ENCODE results near the gene FXYD7.
"Not testable (repeated sequence)": the region's sequence is repeated elsewhere in the genome, so short reads cannot be mapped to it uniquely, and the experiment has no call there.

FXYD7 gene

GRCh38 chr19:35171730-35172129 lies 28.7 kb downstream of the FXYD7 start:
- Mint-ChIP-seq H3K27me3 (no peaks in the 10 kb centered on the region), H3K4me3 (no peak overlapping the region), H3K36me3 (peaks cover 32% of the 10 kb centered on the region), H3K4me1 (peaks cover 54% of the 10 kb centered on the region), H3K27ac (peak overlapping the region; percentile 69), H3K9me3 (no peaks in the 10 kb centered on the region)
- no peak for ATAC-seq

- H3K36me3 Mint-ChIP-seq, result peaks cover 8% of the 10 kb centered on the region
- ATAC-seq, result no peak
- peaks cover 7% of the 10 kb centered on the region for H3K9me3 Mint-ChIP-seq
- no peaks in the 10 kb centered on the region for H3K27me3 Mint-ChIP-seq
- H3K4me1 Mint-ChIP-seq, result peaks cover 32% of the 10 kb centered on the region
- H3K27ac Mint-ChIP-seq, result peak overlapping the region; percentile 66
- no peak overlapping the region for H3K4me3 Mint-ChIP-seq
Observed at GRCh38 chr19:35174226-35174625, 31.2 kb downstream of the FXYD7 start.

DNA sequence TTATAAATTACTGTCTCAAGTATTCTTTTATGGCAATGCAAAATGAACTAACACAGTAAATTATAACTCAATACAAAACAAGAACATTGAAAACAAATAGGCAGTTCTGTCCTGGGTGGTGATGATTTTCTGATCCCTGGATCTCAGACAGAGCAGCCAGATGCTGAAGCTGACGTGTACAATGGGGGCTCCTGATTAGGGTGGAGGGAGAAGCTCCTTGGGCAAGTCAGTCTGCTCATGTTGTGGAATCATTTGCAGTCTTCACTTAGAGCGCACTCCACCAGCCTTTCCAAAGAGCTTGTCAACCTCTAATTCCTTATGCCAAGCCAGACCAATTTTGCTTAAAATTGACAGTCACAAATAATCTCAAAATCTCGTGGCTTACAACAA lies 33.1 kb downstream of the FXYD7 start:
- Mint-ChIP-seq H3K4me1 (peaks cover 30% of the 10 kb centered on the region), H3K36me3 (no peaks in the 10 kb centered on the region), H3K27ac (peak overlapping the region; percentile 71), H3K4me3 (no peak overlapping the region), H3K27me3 (no peaks in the 10 kb centered on the region), H3K9me3 (peaks cover 7% of the 10 kb centered on the region)
- ATAC-seq, result no peak

DNA sequence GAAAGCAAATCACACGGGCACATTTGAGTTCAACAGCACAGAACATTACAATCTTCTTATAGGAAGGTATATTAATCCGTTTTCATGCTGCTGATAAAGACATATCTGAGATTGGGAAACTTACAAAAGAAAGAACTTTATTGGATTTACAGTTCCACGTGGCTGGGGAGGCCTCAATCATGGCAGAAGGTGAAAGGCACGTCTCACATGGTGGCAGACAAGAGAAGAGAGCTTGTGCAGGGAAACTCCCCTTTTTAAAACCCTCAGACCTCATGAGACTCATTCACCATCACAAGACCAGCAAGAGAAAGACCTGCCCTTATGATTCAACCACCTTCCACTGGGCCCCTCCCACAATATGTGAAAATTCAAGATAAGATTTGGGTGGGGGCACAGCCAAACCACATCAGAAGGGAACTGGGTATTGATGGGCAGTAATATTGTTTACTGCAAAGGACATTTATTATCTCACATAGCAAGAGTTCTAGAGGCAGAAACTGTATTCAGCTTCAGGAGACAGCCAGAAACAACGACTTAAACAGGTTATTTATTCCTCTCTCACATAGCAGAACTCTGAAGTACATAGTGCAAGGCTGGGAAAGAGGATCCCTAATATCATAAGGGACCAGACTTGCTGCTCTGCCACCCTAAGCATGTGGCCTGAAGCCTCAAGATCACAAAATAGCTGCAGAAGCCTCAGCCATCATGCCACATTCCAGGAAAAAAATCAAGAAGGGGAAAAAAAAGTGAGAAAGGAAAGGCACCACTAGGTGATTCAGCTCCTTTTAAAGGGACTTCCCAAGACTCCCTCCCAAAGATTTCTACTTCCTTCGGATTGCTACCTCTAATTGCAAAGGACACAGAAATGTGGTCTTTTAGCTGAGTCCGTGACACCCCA lies 34.6 kb downstream of the FXYD7 start:
- Mint-ChIP-seq H3K4me1 (peaks cover 25% of the 10 kb centered on the region), H3K36me3 (no peaks in the 10 kb centered on the region), H3K27me3 (no peaks in the 10 kb centered on the region), H3K4me3 (no peak overlapping the region), H3K27ac (no peak overlapping the region), H3K9me3 (peaks cover 7% of the 10 kb centered on the region)
- ATAC-seq, result no peak

GRCh38 chr19:35178701-35179100 lies 35.6 kb downstream of the FXYD7 start:
- ATAC-seq, result no peak
- Mint-ChIP-seq H3K27me3 (no peaks in the 10 kb centered on the region), H3K4me1 (peaks cover 25% of the 10 kb centered on the region), H3K27ac (no peak overlapping the region), H3K4me3 (no peak overlapping the region), H3K36me3 (no peaks in the 10 kb centered on the region), H3K9me3 (peaks cover 7% of the 10 kb centered on the region)

GRCh38 chr19:35179830-35180229 lies 36.8 kb downstream of the FXYD7 start:
- no peak overlapping the region for H3K4me3 Mint-ChIP-seq
- no peaks in the 10 kb centered on the region for H3K36me3 Mint-ChIP-seq
- no peaks in the 10 kb centered on the region for H3K27me3 Mint-ChIP-seq
- peaks cover 7% of the 10 kb centered on the region for H3K9me3 Mint-ChIP-seq
- no peak overlapping the region for H3K27ac Mint-ChIP-seq
- peaks cover 18% of the 10 kb centered on the region for H3K4me1 Mint-ChIP-seq
- no peak for ATAC-seq

- Mint-ChIP-seq H3K9me3 (peaks cover 11% of the 10 kb centered on the region), H3K4me1 (peaks cover 4% of the 10 kb centered on the region), H3K27ac (no peak overlapping the region), H3K4me3 (no peak overlapping the region), H3K27me3 (no peaks in the 10 kb centered on the region), H3K36me3 (no peaks in the 10 kb centered on the region)
- ATAC-seq, result no peak
Observed at GRCh38 chr19:35181387-35181786, 38.3 kb downstream of the FXYD7 start.

DNA sequence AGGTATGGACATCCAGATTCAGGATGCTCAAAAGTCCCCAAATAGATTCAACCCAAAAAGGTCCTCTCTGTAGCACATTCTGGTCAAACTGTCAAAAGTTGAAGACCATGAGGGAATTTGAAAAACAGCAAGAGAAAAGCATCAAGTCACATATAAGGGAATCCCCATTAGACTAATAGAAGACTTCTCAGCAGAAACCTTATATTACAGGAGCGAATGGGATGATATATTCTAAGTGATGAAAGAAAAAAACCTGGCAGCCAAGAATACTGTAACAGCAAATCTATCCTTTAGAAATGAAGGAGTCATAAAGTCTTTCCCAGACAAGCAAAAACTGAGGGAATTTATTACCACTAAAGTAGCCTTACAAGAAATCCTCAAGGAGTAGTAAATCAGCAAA lies 41.2 kb downstream of the FXYD7 start:
- H3K4me3 Mint-ChIP-seq, result no peak overlapping the region
- H3K27me3 Mint-ChIP-seq, result no peaks in the 10 kb centered on the region
- H3K4me1 Mint-ChIP-seq, result peaks cover 4% of the 10 kb centered on the region
- H3K9me3 Mint-ChIP-seq, result peaks cover 4% of the 10 kb centered on the region
- ATAC-seq, result no peak
- H3K36me3 Mint-ChIP-seq, result no peaks in the 10 kb centered on the region
- no peak overlapping the region for H3K27ac Mint-ChIP-seq

DNA sequence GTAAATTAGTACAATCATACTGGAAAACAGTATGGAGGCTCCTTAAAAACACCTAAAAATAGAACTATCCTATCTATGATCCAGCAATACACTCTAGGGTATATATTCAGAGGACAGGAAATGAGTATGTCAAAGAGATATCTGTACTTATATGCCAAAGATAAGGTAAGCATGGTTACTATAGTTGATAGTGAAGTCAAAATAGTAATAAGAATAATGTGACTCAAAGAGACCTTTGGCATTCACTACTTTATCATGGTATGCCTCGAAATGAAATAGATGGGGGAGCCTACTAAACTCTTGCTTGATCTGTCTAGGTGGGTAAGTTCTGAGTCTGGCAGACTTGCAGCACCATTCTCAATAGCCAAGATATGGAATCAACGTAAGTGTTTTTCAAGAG lies 41.8 kb downstream of the FXYD7 start:
- no peaks in the 10 kb centered on the region for H3K36me3 Mint-ChIP-seq
- H3K27ac Mint-ChIP-seq, result no peak overlapping the region
- H3K27me3 Mint-ChIP-seq, result no peaks in the 10 kb centered on the region
- H3K4me3 Mint-ChIP-seq, result no peak overlapping the region
- ATAC-seq, result no peak
- H3K9me3 Mint-ChIP-seq, result peaks cover 4% of the 10 kb centered on the region
- peaks cover 3% of the 10 kb centered on the region for H3K4me1 Mint-ChIP-seq

DNA sequence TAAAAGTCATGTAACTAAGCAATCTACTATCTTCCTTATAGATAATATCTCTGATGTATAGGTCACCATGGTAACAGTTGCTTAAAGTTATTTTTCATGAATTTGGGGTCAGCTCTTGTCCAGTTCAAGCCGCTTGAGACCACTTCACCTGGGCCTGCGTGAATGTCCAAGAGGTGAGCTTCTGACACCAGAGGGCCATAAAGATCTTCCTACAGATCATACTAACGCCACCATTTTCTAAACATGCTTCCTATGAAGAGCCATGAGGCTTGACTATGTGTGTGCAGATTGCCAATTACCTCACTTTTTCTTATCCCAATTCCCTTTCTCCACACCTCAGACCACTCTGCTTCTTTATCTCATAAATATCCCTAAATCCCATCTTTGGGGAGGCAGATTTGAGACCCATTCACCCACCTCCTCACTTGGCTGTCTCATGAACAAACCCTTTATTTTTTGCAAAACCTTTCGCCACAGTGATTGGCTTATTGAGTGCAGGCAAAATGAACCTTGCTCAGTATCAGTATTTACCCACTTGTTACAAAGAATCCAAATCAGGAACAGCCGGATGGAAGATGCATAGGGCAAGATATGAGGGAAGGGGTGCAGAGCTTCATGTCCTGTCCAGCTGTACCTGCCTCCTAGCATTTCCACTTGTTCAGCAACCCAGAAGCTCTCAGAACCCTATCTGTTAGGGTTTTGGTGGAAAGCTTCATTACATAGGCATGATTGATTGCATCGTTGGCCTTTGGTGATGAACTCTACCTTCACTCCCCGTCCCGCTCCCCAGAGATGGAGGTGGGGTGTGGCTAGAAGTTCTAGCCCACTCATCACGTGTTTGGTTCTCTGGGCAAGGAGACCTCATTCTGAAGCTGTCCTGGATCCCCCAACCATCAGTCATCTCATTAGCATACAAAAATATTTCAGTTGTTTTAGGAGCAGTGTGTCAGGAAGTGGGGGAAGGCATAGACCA lies 51.2 kb downstream of the FXYD7 start:
- H3K4me1 Mint-ChIP-seq, result peaks cover 5% of the 10 kb centered on the region
- H3K36me3 Mint-ChIP-seq, result no peaks in the 10 kb centered on the region
- H3K4me3 Mint-ChIP-seq, result no peak overlapping the region
- peaks cover 3% of the 10 kb centered on the region for H3K9me3 Mint-ChIP-seq
- no peak for ATAC-seq
- no peak overlapping the region for H3K27ac Mint-ChIP-seq
- no peaks in the 10 kb centered on the region for H3K27me3 Mint-ChIP-seq

DNA sequence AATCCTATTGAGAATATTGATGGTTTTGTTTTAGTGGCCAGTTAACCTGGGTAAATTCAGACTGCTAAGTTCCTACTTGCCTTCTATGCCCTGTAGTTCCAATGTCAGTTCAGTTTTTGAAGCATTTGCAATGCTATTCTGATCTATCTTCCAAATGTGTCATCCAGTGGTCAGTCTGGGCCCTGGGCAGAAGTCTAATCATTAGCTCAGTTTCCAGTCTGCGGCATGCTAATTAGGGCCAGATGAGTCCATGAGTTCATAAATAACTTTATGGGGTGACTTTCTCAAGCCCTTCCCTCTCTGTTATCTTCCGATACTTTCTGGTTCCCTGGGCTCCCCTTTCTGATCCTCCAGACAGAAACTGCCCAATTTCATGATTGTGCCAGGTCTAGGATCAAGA lies 52.8 kb downstream of the FXYD7 start:
- Mint-ChIP-seq H3K36me3 (no peaks in the 10 kb centered on the region), H3K4me1 (peaks cover 5% of the 10 kb centered on the region), H3K27me3 (no peaks in the 10 kb centered on the region), H3K27ac (peak overlapping the region; percentile 28), H3K4me3 (no peak overlapping the region), H3K9me3 (peaks cover 3% of the 10 kb centered on the region)
- no peak for ATAC-seq

DNA sequence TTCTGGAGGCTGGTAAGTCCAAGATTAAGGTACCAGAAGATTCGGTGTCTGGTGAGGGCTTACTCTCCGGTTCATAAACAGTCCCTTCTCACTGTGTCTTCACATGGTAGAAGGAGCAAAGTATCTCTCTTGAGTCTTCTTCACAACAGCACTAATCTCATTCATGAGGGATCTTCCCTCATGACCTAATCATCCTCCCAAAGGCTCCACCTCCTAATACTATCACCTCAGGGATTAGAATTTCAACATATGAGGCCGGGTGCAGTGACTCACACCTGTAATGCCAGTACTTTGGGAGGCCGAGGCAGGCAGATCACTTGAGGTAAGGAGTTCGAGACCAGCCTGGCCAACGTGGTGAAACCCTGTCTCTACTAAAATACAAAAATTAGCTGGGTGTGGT lies 53.8 kb downstream of the FXYD7 start:
- H3K27me3 Mint-ChIP-seq, ATAC-seq, H3K4me3 Mint-ChIP-seq, H3K36me3 Mint-ChIP-seq, H3K9me3 Mint-ChIP-seq: not testable (repeated sequence)
- Mint-ChIP-seq H3K4me1 (peaks cover 13% of the 10 kb centered on the region), H3K27ac (peak overlapping the region; percentile 28)

- Mint-ChIP-seq H3K4me3 (no peak overlapping the region), H3K36me3 (no peaks in the 10 kb centered on the region), H3K9me3 (no peaks in the 10 kb centered on the region), H3K4me1 (peaks cover 26% of the 10 kb centered on the region), H3K27ac (peak overlapping the region; percentile 6), H3K27me3 (no peaks in the 10 kb centered on the region)
- ATAC-seq, result no peak
Observed at GRCh38 chr19:35199481-35199880, 56.4 kb downstream of the FXYD7 start.

- ATAC-seq, result no peak
- no peak overlapping the region for H3K4me3 Mint-ChIP-seq
- no peaks in the 10 kb centered on the region for H3K36me3 Mint-ChIP-seq
- H3K9me3 Mint-ChIP-seq, result no peaks in the 10 kb centered on the region
- no peaks in the 10 kb centered on the region for H3K27me3 Mint-ChIP-seq
- peak overlapping the region; percentile 75 for H3K27ac Mint-ChIP-seq
- peaks cover 56% of the 10 kb centered on the region for H3K4me1 Mint-ChIP-seq
Observed at GRCh38 chr19:35202722-35203688, 60.0 kb downstream of the FXYD7 start.

Data from stimulated activated memory B cell treated with anti-CD40 and anti-IgM and Interleukin-4, amounts not matched to agents 10 μg/mL and 1 μg/mL and 100 μg/mL, for 72 hours (primary cell).